Kidney (tissue), 14 donors: ENCODE measurements around the gene TBX1. TPM values are rescaled to one million over a fixed set of nuclear protein-coding genes. Genes with fewer than 3 reads are reported as not detected.

Experiments used
- DNase-seq, 5 donors: peaks; one replicate each; pipeline ENCODE4 v3.0.0-alpha.2; 2013 to 2020
- FAIRE-seq: peaks from 2 replicates; lab custom pipeline; 2012; peaks lifted over from hg19 to GRCh38; lab: Jason Lieb, UNC
- H3K27ac ChIP-seq, 2 donors: one replicate each; pipeline ENCODE4 v1.7.0; 2013; ENCODE audit warnings: low read depth in 2 of 2, low read length in 2 of 2, inconsistent platforms in 1 of 2
- H3K27me3 ChIP-seq: one replicate; pipeline ENCODE4 v1.7.1; 2013; ENCODE audit warnings: low read length, inconsistent platforms; ENCODE audit not compliant: control insufficient read depth, insufficient read depth
- H3K36me3 ChIP-seq, 3 donors: one replicate each; pipeline versions ENCODE4 v1.7.0 to v1.7.1; 2013; ENCODE audit warnings: low read length in 3 of 3, control low read depth in 1 of 3, inconsistent platforms in 1 of 3; ENCODE audit not compliant: insufficient read depth in 3 of 3, control insufficient read depth in 2 of 3
- H3K4me1 ChIP-seq, 3 donors: one replicate each; pipeline versions ENCODE4 v1.7.0 to v1.7.1; 2013; ENCODE audit warnings: low read length in 3 of 3, inconsistent platforms in 1 of 3, low read depth in 1 of 3; ENCODE audit not compliant: control insufficient read depth in 2 of 3, insufficient read depth in 2 of 3
- H3K4me3 ChIP-seq, 3 donors: one replicate each; pipeline versions ENCODE4 v1.7.0 to v1.8.1; 2013; ENCODE audit warnings: low read length in 3 of 3, control low read depth in 1 of 3, inconsistent platforms in 1 of 3
- H3K9ac ChIP-seq, 3 donors: one replicate each; pipeline versions ENCODE4 v1.7.0 to v1.7.1; 2013; ENCODE audit warnings: low read length in 3 of 3, control low read depth in 1 of 3, inconsistent platforms in 1 of 3
- H3K9me3 ChIP-seq, 3 donors: one replicate each; pipeline versions ENCODE4 v1.7.0 to v1.7.1; 2013; ENCODE audit warnings: low read length in 3 of 3, control low read depth in 1 of 3, inconsistent platforms in 1 of 3; ENCODE audit not compliant: control insufficient read depth in 2 of 3, insufficient read depth in 1 of 3
- CTCF ChIP-seq: IDR thresholded peaks from 3 replicates; pipeline ENCODE4 v1.5.1; 2012; ENCODE audit warnings: mild to moderate bottlenecking, moderate library complexity, borderline replicate concordance; ENCODE audit not compliant: insufficient read depth; ENCODE audit errors: extremely low read depth
- intact Hi-C: fragments of 100-400 bp; cut with DNase I; formaldehyde crosslinking; loops from one replicate; pipeline ENCODE4 v1.11.1; 2022
- polyA plus RNA-seq: library from polyadenylated mRNA; stranded (reverse); fragments of 350-450 nt; fragmentation: Illumina TruSeq; extraction: RNeasy Lipid Tissue Mini Kit (QIAGEN cat#74804); gene quantifications from one replicate; pipeline ENCODE4 v1.2.3, GENCODE V29; 2014; ENCODE audit warnings: low read depth, low replicate concordance; ENCODE audit not compliant: insufficient read depth
- total RNA-seq: library from RNA; stranded (reverse); fragmentation: NEBNext Ultra II Directional; extraction: Animal tissue kit (Norgen Biotek cat#: 25700); gene quantifications from one replicate; pipeline ENCODE4 v1.2.1, GENCODE V29; 2021
- donor health status: control.
- donor health status: control.
- donor health status: control.
- donor health status: control.
- donor health status: control.
- donor health status: DM: yes; HTN: yes; CAD: no.
- donor health status: Normal renal cell carcinoma (clear cell type).

The TBX1 gene
- total and polyA plus RNA-seq, 2 donors from 2014 or later, result 0.45 to 5.5 TPM

- H3K36me3 ChIP-seq, result no peaks in the 10 kb centered on the region
- H3K27me3 ChIP-seq, result peaks cover 55% of the 10 kb centered on the region
- no peak overlapping the region for H3K9ac ChIP-seq
- no peak overlapping the region for H3K4me3 ChIP-seq
- intact Hi-C loops, result no loop called here
- H3K27ac ChIP-seq, result no peak overlapping the region
- no peaks in the 10 kb centered on the region for H3K9me3 ChIP-seq
- no peak for TF ChIP-seq CTCF
- DNase-seq (no peak), FAIRE-seq (no peak)
- peaks cover 0 to 2% (median 0%) of the 10 kb centered on the region in 3 donors for H3K4me1 ChIP-seq
These were observed 1.6 kb upstream of the TBX1 start for GRCh38 chr22:19758896-19759426.

GRCh38 chr22:19759427-19760057, 1.0 kb upstream of the TBX1 start:
- no peak for DNase-seq
- Histone ChIP-seq H3K9ac (no peak overlapping the region), H3K9me3 (no peaks in the 10 kb centered on the region), H3K4me3 (no peak overlapping the region), H3K27me3 (peaks cover 56% of the 10 kb centered on the region), H3K27ac (no peak overlapping the region), H3K36me3 (no peaks in the 10 kb centered on the region), H3K4me1 (peaks cover 0 to 2% (median 0%) of the 10 kb centered on the region in 3 donors)
- intact Hi-C loops, result no loop called here
- TF ChIP-seq CTCF, result no peak
- FAIRE-seq, result no peak

GRCh38 chr22:19760951-19761724, 560 bp downstream of the TBX1 start:
- Histone ChIP-seq H3K27ac (no peak overlapping the region), H3K9ac (no peak overlapping the region), H3K4me3 (no peak overlapping the region), H3K36me3 (no peaks in the 10 kb centered on the region), H3K9me3 (no peaks in the 10 kb centered on the region), H3K4me1 (peaks cover 0 to 2% (median 0%) of the 10 kb centered on the region in 3 donors), H3K27me3 (peaks cover 55% of the 10 kb centered on the region)
- no peak for TF ChIP-seq CTCF
- intact Hi-C loops, result no loop called here
- FAIRE-seq, result no peak
- no peak for DNase-seq
